HepG2 (cell line): Measurements from ENCODE around the gene KCTD18. TPM values are rescaled to one million over a fixed set of nuclear protein-coding genes. Genes with fewer than 3 reads are reported as not detected.
A peak's percentile ranks its signal among the peaks of the same experiment; 100 is the strongest.

ENCODE experiments used
- DNMT1 ChIP-seq: sonication (generic); formaldehyde crosslinking; IDR thresholded peaks from 2 replicates; pipeline ENCODE4 v1.5.1; 2020; ENCODE audit warnings: mild to moderate bottlenecking, missing genetic modification reagents
- ELF3 ChIP-seq: IDR thresholded peaks from 2 replicates; pipeline ENCODE4 v1.6.1; 2016; ENCODE audit warnings: missing genetic modification reagents, missing compliant biosample characterization
- ETV6 ChIP-seq: sonication (generic); formaldehyde crosslinking; conservative IDR thresholded peaks from 2 replicates; pipeline ENCODE4 v1.4.0; 2020; ENCODE audit warnings: missing genetic modification reagents
- FIP1L1 ChIP-seq: fragments of 200-400 bp; formaldehyde crosslinking; IDR thresholded peaks from 2 replicates; pipeline ENCODE4 v1.6.1; 2018; ENCODE audit warnings: low read depth, mild to moderate bottlenecking, low read length, moderate library complexity, borderline replicate concordance; ENCODE audit not compliant: insufficient read depth
- FOSL2 ChIP-seq: sonication (generic); formaldehyde crosslinking; IDR thresholded peaks from 2 replicates; pipeline ENCODE4 v1.4.0; 2020; ENCODE audit warnings: missing genetic modification reagents
- KAT2B ChIP-seq: fragments of 150-350 bp; IDR thresholded peaks from 2 replicates; pipeline ENCODE4 v1.6.1; 2014; ENCODE audit warnings: low read depth, low read length, borderline replicate concordance
- KAT8 ChIP-seq: IDR thresholded peaks from 2 replicates; pipeline ENCODE4 v1.6.1; 2016; ENCODE audit warnings: missing genetic modification reagents, missing compliant biosample characterization
- KDM1A ChIP-seq: IDR thresholded peaks from 2 replicates; pipeline ENCODE4 v1.6.1; 2016; ENCODE audit warnings: missing compliant biosample characterization
- MIER2 ChIP-seq: IDR thresholded peaks from 2 replicates; pipeline ENCODE4 v1.6.1; 2016; ENCODE audit warnings: missing biosample characterization, missing genetic modification reagents
- PHF21A ChIP-seq: sonication (generic); formaldehyde crosslinking; IDR thresholded peaks from 2 replicates; pipeline ENCODE4 v1.5.0; 2020; ENCODE audit warnings: mild to moderate bottlenecking, missing genetic modification reagents
- THAP11 ChIP-seq: IDR thresholded peaks from 2 replicates; pipeline ENCODE4 v1.6.1; 2016; ENCODE audit warnings: missing biosample characterization, missing genetic modification reagents
- THRA ChIP-seq: sonication (generic); formaldehyde crosslinking; IDR thresholded peaks from 2 replicates; pipeline ENCODE4 v1.4.0; 2020; ENCODE audit warnings: missing genetic modification reagents, borderline replicate concordance
- ZBTB14 ChIP-seq: sonication (generic); formaldehyde crosslinking; IDR thresholded peaks from 2 replicates; pipeline ENCODE4 v1.4.0; 2020; ENCODE audit warnings: missing genetic modification reagents
- ZNF451 ChIP-seq: sonication (generic); formaldehyde crosslinking; IDR thresholded peaks from 2 replicates; pipeline ENCODE4 v1.5.0; 2020; ENCODE audit warnings: mild to moderate bottlenecking, missing genetic modification reagents
- ZNF644 ChIP-seq: IDR thresholded peaks from 2 replicates; pipeline ENCODE4 v1.6.1; 2016; ENCODE audit warnings: low read depth
- ZNF83 ChIP-seq: sonication (generic); formaldehyde crosslinking; IDR thresholded peaks from 2 replicates; pipeline ENCODE4 v1.4.0; 2020; ENCODE audit warnings: missing genetic modification reagents, mild to moderate bottlenecking, borderline replicate concordance
- polyA plus RNA-seq, 8 experiments: library from polyadenylated mRNA; depleted of rRNA in 3 of 8; stranded (reverse) in 7 of 8; unstranded in 1 of 8; fragments of >200 nt; fragmentation: Illumina TruSeq in 4 of 8; extraction: Trizol in 4 of 8; gene quantifications; 2 replicates each; pipeline versions ENCODE4 v1.2.1 to v1.2.3, GENCODE V29; 2011 to 2016; ENCODE audit warnings: low read depth in 4 of 8, missing spikeins in 1 of 8, mixed read lengths in 1 of 8; ENCODE audit not compliant: insufficient read depth in 1 of 8
- total RNA-seq, 5 experiments: library from RNA; depleted of rRNA; stranded (reverse); fragments of >200 nt; fragmentation: Illumina TruSeq; extraction: Trizol; gene quantifications; 2 replicates each; pipeline ENCODE4 v1.2.3, GENCODE V29; 2016; ENCODE audit warnings: low read depth in 1 of 5
- TF ChIP-seq, protein P1 (sequence below): sonication (generic); formaldehyde crosslinking; IDR thresholded peaks from 2 replicates; pipeline ENCODE4 v1.5.1; 2020; ENCODE audit warnings: missing genetic modification reagents, mild to moderate bottlenecking, borderline replicate concordance
- TF ChIP-seq, protein P2 (sequence below): sonication (generic); formaldehyde crosslinking; IDR thresholded peaks from 2 replicates; pipeline ENCODE4 v1.4.0; 2020; ENCODE audit warnings: low read depth, mild to moderate bottlenecking, missing genetic modification reagents

Gene KCTD18
- total and polyA plus RNA-seq, 2 of the 13 experiments (the other 11 are each of a cell fraction or from before 2014, with no cell fraction given) = 2.2 to 7.1 TPM

DNA sequence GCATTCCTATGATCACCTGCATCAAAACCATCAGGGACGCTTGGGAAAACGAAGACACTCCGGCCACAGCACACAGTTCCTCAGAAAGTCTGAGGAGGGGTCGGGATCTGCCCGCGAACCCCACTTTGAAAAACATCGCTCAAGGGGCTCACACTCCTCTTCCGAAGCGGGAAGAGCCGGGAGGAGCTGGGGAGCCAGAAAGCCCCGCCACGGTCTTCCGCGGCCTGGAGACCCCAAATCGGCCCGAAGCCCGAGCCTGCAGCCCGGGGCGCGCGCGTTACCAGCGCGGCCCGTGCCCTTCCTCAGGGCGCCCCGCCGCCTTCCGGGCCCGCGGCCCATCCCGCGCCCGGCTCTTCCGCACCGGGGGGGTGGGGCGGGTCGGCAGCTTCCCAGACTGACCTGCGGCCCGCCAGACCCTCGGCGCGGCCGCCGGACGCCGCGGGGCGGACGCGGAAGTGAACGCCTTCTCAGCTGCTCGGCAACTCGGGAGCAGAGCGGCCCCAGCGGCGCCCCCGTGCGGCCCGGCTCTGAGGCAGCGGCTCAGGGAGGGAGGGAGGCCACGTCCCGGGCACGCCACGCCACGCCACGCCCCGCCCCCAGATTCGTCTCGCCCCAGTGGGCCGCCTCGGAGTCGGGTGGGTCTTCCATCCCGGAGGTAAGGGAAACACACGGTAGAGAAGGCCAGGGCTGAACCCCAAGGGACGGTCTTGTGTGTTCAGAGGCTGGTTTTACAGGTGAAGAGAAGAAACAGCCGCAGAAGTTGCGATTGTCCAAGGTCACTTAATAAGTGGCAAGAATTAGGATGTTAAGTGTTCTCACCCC lies at the start of gene KCTD18 (continued):
- TF ChIP-seq, protein P1, sequence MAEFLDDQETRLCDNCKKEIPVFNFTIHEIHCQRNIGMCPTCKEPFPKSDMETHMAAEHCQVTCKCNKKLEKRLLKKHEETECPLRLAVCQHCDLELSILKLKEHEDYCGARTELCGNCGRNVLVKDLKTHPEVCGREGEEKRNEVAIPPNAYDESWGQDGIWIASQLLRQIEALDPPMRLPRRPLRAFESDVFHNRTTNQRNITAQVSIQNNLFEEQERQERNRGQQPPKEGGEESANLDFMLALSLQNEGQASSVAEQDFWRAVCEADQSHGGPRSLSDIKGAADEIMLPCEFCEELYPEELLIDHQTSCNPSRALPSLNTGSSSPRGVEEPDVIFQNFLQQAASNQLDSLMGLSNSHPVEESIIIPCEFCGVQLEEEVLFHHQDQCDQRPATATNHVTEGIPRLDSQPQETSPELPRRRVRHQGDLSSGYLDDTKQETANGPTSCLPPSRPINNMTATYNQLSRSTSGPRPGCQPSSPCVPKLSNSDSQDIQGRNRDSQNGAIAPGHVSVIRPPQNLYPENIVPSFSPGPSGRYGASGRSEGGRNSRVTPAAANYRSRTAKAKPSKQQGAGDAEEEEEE (CRISPR knock-in tag) = no peak
- TF ChIP-seq ZNF644 (CRISPR knock-in tag) = peak; percentile 27; the same call in 1 of the 2 replicates
- TF ChIP-seq KDM1A (CRISPR knock-in tag) = peak; percentile 23; the same call in 1 of the 2 replicates
- peak; percentile 64 for TF ChIP-seq ZBTB14 (CRISPR knock-in tag)
- no peak for TF ChIP-seq FOSL2
- TF ChIP-seq ZNF83 (CRISPR knock-in tag) = 0 out of 2 replicates have a peak, but pooled peaks have one; percentile 28
- TF ChIP-seq ZNF451 (CRISPR knock-in tag) = peak; percentile 98
- TF ChIP-seq ELF3 (CRISPR knock-in tag) = peak; percentile 99
- TF ChIP-seq KAT2B = no peak
- no peak for TF ChIP-seq MIER2 (CRISPR knock-in tag)
- TF ChIP-seq THAP11 (CRISPR knock-in tag) = peak; percentile 89
- TF ChIP-seq KAT8 (CRISPR knock-in tag) = peak; percentile 94
- TF ChIP-seq, protein P2, sequence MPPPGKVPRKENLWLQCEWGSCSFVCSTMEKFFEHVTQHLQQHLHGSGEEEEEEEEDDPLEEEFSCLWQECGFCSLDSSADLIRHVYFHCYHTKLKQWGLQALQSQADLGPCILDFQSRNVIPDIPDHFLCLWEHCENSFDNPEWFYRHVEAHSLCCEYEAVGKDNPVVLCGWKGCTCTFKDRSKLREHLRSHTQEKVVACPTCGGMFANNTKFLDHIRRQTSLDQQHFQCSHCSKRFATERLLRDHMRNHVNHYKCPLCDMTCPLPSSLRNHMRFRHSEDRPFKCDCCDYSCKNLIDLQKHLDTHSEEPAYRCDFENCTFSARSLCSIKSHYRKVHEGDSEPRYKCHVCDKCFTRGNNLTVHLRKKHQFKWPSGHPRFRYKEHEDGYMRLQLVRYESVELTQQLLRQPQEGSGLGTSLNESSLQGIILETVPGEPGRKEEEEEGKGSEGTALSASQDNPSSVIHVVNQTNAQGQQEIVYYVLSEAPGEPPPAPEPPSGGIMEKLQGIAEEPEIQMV = peak; percentile 98
- TF ChIP-seq THRA = peak; percentile 80; the same call in 1 of the 2 replicates
- TF ChIP-seq DNMT1 (CRISPR knock-in tag) = peak; percentile 90; the same call in 1 of the 2 replicates
- peak; percentile 96 for TF ChIP-seq ETV6 (CRISPR knock-in tag)
- no peak for TF ChIP-seq FIP1L1
- peak; percentile 72 for TF ChIP-seq PHF21A
